MM.1S (cell line): Measurements from ENCODE around the gene VSIG2.

Experiments
- DNase-seq: peaks from one replicate; pipeline ENCODE4 v3.0.0-alpha.2; 2015
- H2AFZ ChIP-seq: fragments of 300-600 bp; sonication (generic); 2 replicates; pipeline ENCODE4 v1.6.0; 2016; ENCODE audit warnings: antibody characterized with exemption, low read length
- H3F3A ChIP-seq: fragments of 300-600 bp; sonication (generic); 2 replicates; pipeline ENCODE4 v1.6.1; 2016; ENCODE audit warnings: mild to moderate bottlenecking, antibody characterized with exemption, low read length, moderate library complexity, mixed read lengths; ENCODE audit not compliant: insufficient read depth
- H3K27ac ChIP-seq: fragments of 300-600 bp; sonication (generic); 2 replicates; pipeline ENCODE4 v1.5.1; 2016; ENCODE audit warnings: mild to moderate bottlenecking, low read length
- H3K27me3 ChIP-seq: fragments of 300-600 bp; sonication (generic); replicated peaks from 2 replicates; pipeline ENCODE4 v1.6.0; 2016; ENCODE audit warnings: low read length; ENCODE audit not compliant: insufficient read depth
- H3K36me3 ChIP-seq: fragments of 300-600 bp; sonication (generic); replicated peaks from 2 replicates; pipeline ENCODE4 v1.6.1; 2016; ENCODE audit warnings: mild to moderate bottlenecking, low read length, mixed read lengths; ENCODE audit not compliant: insufficient read depth
- H3K4me1 ChIP-seq: fragments of 300-600 bp; sonication (generic); 2 replicates; pipeline ENCODE4 v1.6.1; 2016; ENCODE audit warnings: low read length, mixed read lengths
- H3K4me2 ChIP-seq: fragments of 300-600 bp; sonication (generic); 2 replicates; pipeline ENCODE4 v1.6.0; 2016; ENCODE audit warnings: low read depth, low read length
- H3K4me3 ChIP-seq: fragments of 300-600 bp; sonication (generic); 2 replicates; pipeline ENCODE4 v1.5.1; 2016; ENCODE audit warnings: low read length, mixed read lengths
- H3K79me2 ChIP-seq: fragments of 300-600 bp; sonication (generic); 2 replicates; pipeline ENCODE4 v1.6.1; 2016; ENCODE audit warnings: mixed run types, low read length, mixed read lengths
- H3K9ac ChIP-seq: fragments of 300-600 bp; sonication (generic); 2 replicates; pipeline ENCODE4 v1.6.1; 2016; ENCODE audit warnings: low read length, mixed read lengths
- H3K9me2 ChIP-seq: fragments of 300-600 bp; sonication (generic); replicated peaks from 2 replicates; pipeline ENCODE4 v1.6.1; 2016; ENCODE audit warnings: mild to moderate bottlenecking, low read length, mixed read lengths; ENCODE audit not compliant: insufficient read depth
- H3K9me3 ChIP-seq: fragments of 300-600 bp; sonication (generic); replicated peaks from 2 replicates; pipeline ENCODE4 v1.6.1; 2016; ENCODE audit warnings: mild to moderate bottlenecking, low read length, mixed read lengths; ENCODE audit not compliant: insufficient read depth
- H4K20me1 ChIP-seq: fragments of 300-600 bp; sonication (generic); 2 replicates; pipeline ENCODE4 v1.6.1; 2016; ENCODE audit warnings: mild to moderate bottlenecking, low read length, moderate library complexity, mixed read lengths; ENCODE audit not compliant: insufficient read depth
- CTCF ChIP-seq: fragments of 300-600 bp; sonication (generic); IDR thresholded peaks from 2 replicates; pipeline ENCODE4 v1.5.1; 2016; ENCODE audit warnings: antibody characterized with exemption, low read length, mixed read lengths
- EZH2 ChIP-seq: fragments of 300-600 bp; sonication (generic); optimal IDR thresholded peaks from 2 replicates; pipeline ENCODE3; 2017; ENCODE audit warnings: low read depth, mild to moderate bottlenecking, antibody characterized with exemption, low read length, mixed read lengths
- EZH2phosphoT487 ChIP-seq: fragments of 300-600 bp; sonication (generic); IDR thresholded peaks from 2 replicates; pipeline ENCODE4 v1.6.1; 2018; ENCODE audit warnings: antibody characterized with exemption, low read length

Gene VSIG2

GRCh38 chr11:124753624-124754023 is 1.6 kb upstream of the VSIG2 start:
- Histone ChIP-seq H3K4me2 (no peak overlapping the region), H3K4me3 (no peak overlapping the region), H3K27ac (no peak overlapping the region), H3K9me2 (no peaks in the 10 kb centered on the region), H3K36me3 (no peaks in the 10 kb centered on the region), H2AFZ (no peak overlapping the region), H4K20me1 (no peaks in the 10 kb centered on the region), H3K9me3 (no peaks in the 10 kb centered on the region), H3K27me3 (no peaks in the 10 kb centered on the region), H3F3A (no peaks in the 10 kb centered on the region), H3K9ac (no peak overlapping the region), H3K4me1 (peaks cover 8% of the 10 kb centered on the region), H3K79me2 (peaks cover under 1% of the 10 kb centered on the region)
- DNase-seq: no peak
- no peak for TF ChIP-seq EZH2
- no peak for TF ChIP-seq CTCF

GRCh38 chr11:124753205-124753604 is 1.1 kb upstream of the VSIG2 start:
- H3K36me3 ChIP-seq: no peaks in the 10 kb centered on the region
- no peaks in the 10 kb centered on the region for H3K27me3 ChIP-seq
- no peaks in the 10 kb centered on the region for H3K9me3 ChIP-seq
- H3K4me1 ChIP-seq: peaks cover 8% of the 10 kb centered on the region
- H3K9ac ChIP-seq: no peak overlapping the region
- no peaks in the 10 kb centered on the region for H3K9me2 ChIP-seq
- H3K79me2 ChIP-seq: no peaks in the 10 kb centered on the region
- DNase-seq: no peak
- no peak overlapping the region for H3K4me2 ChIP-seq
- TF ChIP-seq CTCF (no peak), EZH2 (no peak), EZH2phosphoT487 (no peak)
- no peak overlapping the region for H3K4me3 ChIP-seq
- no peaks in the 10 kb centered on the region for H3F3A ChIP-seq
- H4K20me1 ChIP-seq: no peaks in the 10 kb centered on the region
- no peak overlapping the region for H2AFZ ChIP-seq
- H3K27ac ChIP-seq: no peak overlapping the region

GRCh38 chr11:124752471-124753102 is 532 bp upstream of the VSIG2 start:
- Histone ChIP-seq H3K4me3 (no peak overlapping the region), H3K4me1 (peaks cover 8% of the 10 kb centered on the region), H3K9me3 (no peaks in the 10 kb centered on the region), H4K20me1 (no peaks in the 10 kb centered on the region), H3K36me3 (no peaks in the 10 kb centered on the region), H3K4me2 (no peak overlapping the region), H3F3A (no peaks in the 10 kb centered on the region), H2AFZ (no peak overlapping the region), H3K9me2 (no peaks in the 10 kb centered on the region), H3K27ac (no peak overlapping the region), H3K9ac (no peak overlapping the region), H3K27me3 (no peaks in the 10 kb centered on the region), H3K79me2 (no peaks in the 10 kb centered on the region)
- DNase-seq: no peak
- TF ChIP-seq EZH2phosphoT487 (no peak), EZH2 (no peak), CTCF (no peak)
